Astrocyte (in vitro differentiated cells and primary cell): ENCODE measurements around the gene LAMA3. TPM values are rescaled to one million over a fixed set of nuclear protein-coding genes. Genes with fewer than 3 reads are reported as not detected.
"Not testable (repeated sequence)": the region's sequence is repeated elsewhere in the genome, so short reads cannot be mapped to it uniquely, and the experiment has no call there.

Experiments used
- DNase-seq: peaks from one replicate; pipeline ENCODE4 v3.0.0-alpha.2; 2010; ENCODE audit warnings: low read depth
- FAIRE-seq: peaks from 2 replicates; lab custom pipeline; 2011; peaks lifted over from hg19 to GRCh38; lab: Jason Lieb, UNC
- H2AFZ ChIP-seq: 2 replicates; pipeline ENCODE4 v1.6.0; 2012; ENCODE audit warnings: low read depth, low read length, inconsistent platforms
- H3K27ac ChIP-seq: 2 replicates; pipeline ENCODE4 v1.5.1; 2011; ENCODE audit warnings: low read depth, low read length, inconsistent platforms
- H3K27me3 ChIP-seq: 2 replicates; pipeline ENCODE4 v1.6.0; 2011; ENCODE audit warnings: low read length, inconsistent platforms; ENCODE audit not compliant: insufficient read depth
- H3K36me3 ChIP-seq: 2 replicates; pipeline ENCODE4 v1.5.1; 2011; ENCODE audit warnings: low read length, inconsistent platforms; ENCODE audit not compliant: insufficient read depth
- H3K4me1 ChIP-seq: 2 replicates; pipeline ENCODE4 v1.5.1; 2011; ENCODE audit warnings: low read length, inconsistent platforms; ENCODE audit not compliant: insufficient read depth
- H3K4me2 ChIP-seq: 2 replicates; pipeline ENCODE4 v1.6.0; 2012; ENCODE audit warnings: low read length, inconsistent platforms
- H3K4me3 ChIP-seq: 2 replicates; pipeline ENCODE4 v1.5.1; 2011; ENCODE audit warnings: low read depth, mild to moderate bottlenecking, low read length, inconsistent platforms; ENCODE audit not compliant: insufficient read depth
- H3K79me2 ChIP-seq: 2 replicates; pipeline ENCODE4 v1.6.0; 2012; ENCODE audit warnings: mild to moderate bottlenecking, low read length, inconsistent platforms; ENCODE audit not compliant: insufficient read depth
- H3K9ac ChIP-seq: 2 replicates; pipeline ENCODE4 v1.6.0; 2012; ENCODE audit warnings: mild to moderate bottlenecking, low read length, inconsistent platforms
- H3K9me3 ChIP-seq: 2 replicates; pipeline ENCODE4 v1.5.1; 2012; ENCODE audit warnings: low read depth, mild to moderate bottlenecking, low read length, inconsistent platforms; ENCODE audit not compliant: insufficient read depth
- H4K20me1 ChIP-seq: 2 replicates; pipeline ENCODE4 v1.6.0; 2012; ENCODE audit warnings: low read length, inconsistent platforms; ENCODE audit not compliant: insufficient read depth
- H3K27ac Mint-ChIP-seq: one replicate; pipeline ENCODE4 v1.8.0; 2021; ENCODE audit warnings: mild to moderate bottlenecking, mixed read lengths; ENCODE audit not compliant: unreplicated experiment
- H3K27me3 Mint-ChIP-seq: one replicate; pipeline ENCODE4 v1.8.0; 2021; ENCODE audit warnings: low read depth, mixed read lengths; ENCODE audit not compliant: unreplicated experiment
- H3K36me3 Mint-ChIP-seq: one replicate; pipeline ENCODE4 v1.8.0; 2021; ENCODE audit warnings: low read depth, mixed read lengths; ENCODE audit not compliant: unreplicated experiment
- H3K4me1 Mint-ChIP-seq: one replicate; pipeline ENCODE4 v1.8.0; 2021; ENCODE audit warnings: low read depth, mixed read lengths; ENCODE audit not compliant: unreplicated experiment
- H3K4me3 Mint-ChIP-seq: one replicate; pipeline ENCODE4 v1.8.0; 2021; ENCODE audit warnings: mild to moderate bottlenecking, moderate library complexity, mixed read lengths; ENCODE audit not compliant: unreplicated experiment
- H3K9me3 Mint-ChIP-seq: one replicate; pipeline ENCODE4 v1.8.0; 2021; ENCODE audit warnings: mild to moderate bottlenecking, mixed read lengths; ENCODE audit not compliant: unreplicated experiment
- CTCF ChIP-seq: IDR thresholded peaks from 2 replicates; pipeline ENCODE4 v1.5.1; 2011; ENCODE audit warnings: low read depth, mild to moderate bottlenecking, inconsistent platforms, low read length, moderate library complexity; ENCODE audit not compliant: insufficient read depth
- EZH2 ChIP-seq: IDR thresholded peaks from 2 replicates; pipeline ENCODE4 v1.6.1; 2012; ENCODE audit warnings: mild to moderate bottlenecking, low read length, inconsistent platforms; ENCODE audit not compliant: insufficient read depth
- total RNA-seq: library from RNA; stranded (reverse); gene quantifications from 2 replicates; pipeline ENCODE4 v1.2.1, GENCODE V29; 2021

Gene LAMA3
- total RNA-seq, 1 donor from 2014 or later = 0.86 TPM

GRCh38 chr18:23712445-23712844, 23.2 kb downstream of the LAMA3 start:
- no peak for FAIRE-seq
- no peak overlapping the region for H3K4me3 Mint-ChIP-seq
- H3K4me1 ChIP-seq = peaks cover 18% of the 10 kb centered on the region
- no peak overlapping the region for H3K4me3 ChIP-seq
- H2AFZ ChIP-seq = no peak overlapping the region
- H3K27me3 Mint-ChIP-seq = no peaks in the 10 kb centered on the region
- no peak for TF ChIP-seq EZH2
- TF ChIP-seq CTCF = no peak
- H3K9ac ChIP-seq = no peak overlapping the region
- peaks cover 13% of the 10 kb centered on the region for H3K4me1 Mint-ChIP-seq
- no peaks in the 10 kb centered on the region for H4K20me1 ChIP-seq
- H3K36me3 Mint-ChIP-seq = no peaks in the 10 kb centered on the region
- no peaks in the 10 kb centered on the region for H3K36me3 ChIP-seq
- H3K27ac ChIP-seq = no peak overlapping the region
- H3K27ac Mint-ChIP-seq = no peak overlapping the region
- DNase-seq = peak; percentile 22
- H3K27me3 ChIP-seq = no peaks in the 10 kb centered on the region
- peaks cover 6% of the 10 kb centered on the region for H3K9me3 Mint-ChIP-seq
- no peak overlapping the region for H3K4me2 ChIP-seq
- no peaks in the 10 kb centered on the region for H3K79me2 ChIP-seq
- no peaks in the 10 kb centered on the region for H3K9me3 ChIP-seq

GRCh38 chr18:23714576-23714975, 25.3 kb downstream of the LAMA3 start:
- Mint-ChIP-seq H3K4me1 (peaks cover 27% of the 10 kb centered on the region), H3K27me3 (no peaks in the 10 kb centered on the region), H3K9me3 (peaks cover 2% of the 10 kb centered on the region), H3K36me3 (no peaks in the 10 kb centered on the region), H3K4me3 (no peak overlapping the region), H3K27ac (no peak overlapping the region)
- H3K79me2 ChIP-seq = no peaks in the 10 kb centered on the region
- DNase-seq (no peak), FAIRE-seq (no peak)
- peaks cover 34% of the 10 kb centered on the region for H3K4me1 ChIP-seq
- no peaks in the 10 kb centered on the region for H3K9me3 ChIP-seq
- H2AFZ ChIP-seq = no peak overlapping the region
- no peak overlapping the region for H3K4me2 ChIP-seq
- H4K20me1 ChIP-seq = no peaks in the 10 kb centered on the region
- H3K9ac ChIP-seq = no peak overlapping the region
- H3K36me3 ChIP-seq = no peaks in the 10 kb centered on the region
- no peak for TF ChIP-seq CTCF
- TF ChIP-seq EZH2 = no peak
- no peak overlapping the region for H3K27ac ChIP-seq
- H3K4me3 ChIP-seq = no peak overlapping the region
- no peaks in the 10 kb centered on the region for H3K27me3 ChIP-seq

GRCh38 chr18:23716079-23716478, 26.8 kb downstream of the LAMA3 start:
- not testable (repeated sequence) for FAIRE-seq, H3K9me3 ChIP-seq, H3K79me2 ChIP-seq, H4K20me1 ChIP-seq, H3K4me3 Mint-ChIP-seq, H3K27ac Mint-ChIP-seq, H3K27me3 Mint-ChIP-seq, H3K4me3 ChIP-seq, H3K9me3 Mint-ChIP-seq, H3K36me3 ChIP-seq, H2AFZ ChIP-seq, H3K36me3 Mint-ChIP-seq, H3K27me3 ChIP-seq
- H3K4me2 ChIP-seq = peak overlapping the region; percentile 3
- peak; percentile 55 for DNase-seq
- peaks cover 30% of the 10 kb centered on the region for H3K4me1 Mint-ChIP-seq
- H3K9ac ChIP-seq = peak overlapping the region; percentile 19
- H3K4me1 ChIP-seq = peaks cover 39% of the 10 kb centered on the region
- peak overlapping the region; percentile 36 for H3K27ac ChIP-seq
